ENCODE results near the gene IL7R.
"Not testable (repeated sequence)": the region's sequence is repeated elsewhere in the genome, so short reads cannot be mapped to it uniquely, and the experiment has no call there.

IL7R gene

DNA sequence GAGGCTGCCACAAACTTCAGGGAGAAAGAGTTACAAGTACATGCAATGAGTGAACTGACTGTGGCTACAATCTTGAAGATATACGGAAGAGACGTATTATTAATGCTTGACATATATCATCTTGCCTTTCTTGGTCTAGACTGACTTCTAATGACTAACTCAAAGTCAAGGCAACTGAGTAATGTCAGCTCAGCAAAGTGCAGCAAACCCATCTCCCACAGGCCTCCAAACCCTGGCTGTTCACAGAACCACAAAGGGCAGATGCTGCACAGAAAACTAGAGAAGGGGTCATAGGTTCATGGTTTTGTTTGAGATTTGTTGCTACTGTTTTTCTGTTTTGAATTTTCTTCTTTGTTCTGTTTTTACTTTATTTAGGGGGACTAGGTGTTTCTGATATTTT, 21.0 kb downstream of the IL7R start:
- DNase-seq: no peak

DNA sequence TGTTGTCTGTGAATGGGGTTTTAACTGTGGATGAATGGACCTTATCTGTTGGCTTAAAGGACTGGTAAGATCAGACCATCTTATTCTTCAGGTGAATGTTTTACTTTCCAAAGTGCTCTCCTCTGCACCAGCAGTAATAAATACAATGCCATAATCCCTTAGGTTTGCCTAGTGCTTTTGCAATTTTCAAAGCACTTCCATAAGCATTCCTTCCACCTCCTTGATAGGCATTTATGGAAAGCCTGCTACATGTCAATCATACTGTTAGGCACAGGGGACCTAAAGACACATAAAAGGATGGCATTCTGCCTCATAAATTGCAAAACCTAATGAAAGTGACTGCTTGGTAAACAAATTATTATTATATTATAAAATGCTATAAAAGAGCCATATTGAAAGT, 21.4 kb downstream of the IL7R start:
- DNase-seq: no peak

DNA sequence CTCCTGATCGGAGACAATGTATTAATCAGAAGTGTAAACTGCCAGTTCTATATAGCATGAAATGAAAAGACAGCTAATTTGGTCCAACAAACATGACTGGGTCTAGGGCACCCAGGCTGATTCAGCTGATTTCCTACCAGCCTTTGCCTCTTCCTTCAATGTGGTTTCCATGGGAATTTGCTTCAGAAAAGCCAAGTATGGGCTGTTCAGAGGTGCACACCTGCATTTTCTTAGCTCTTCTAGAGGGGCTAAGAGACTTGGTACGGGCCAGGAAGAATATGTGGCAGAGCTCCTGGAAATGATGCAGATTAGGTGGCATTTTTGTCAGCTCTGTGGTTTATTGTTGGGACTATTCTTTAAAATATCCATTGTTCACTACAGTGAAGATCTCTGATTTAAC, 22.4 kb downstream of the IL7R start:
- DNase-seq: no peak

GRCh38 chr5:35879649-35880048, 23.0 kb downstream of the IL7R start:
- no peak for DNase-seq

DNA sequence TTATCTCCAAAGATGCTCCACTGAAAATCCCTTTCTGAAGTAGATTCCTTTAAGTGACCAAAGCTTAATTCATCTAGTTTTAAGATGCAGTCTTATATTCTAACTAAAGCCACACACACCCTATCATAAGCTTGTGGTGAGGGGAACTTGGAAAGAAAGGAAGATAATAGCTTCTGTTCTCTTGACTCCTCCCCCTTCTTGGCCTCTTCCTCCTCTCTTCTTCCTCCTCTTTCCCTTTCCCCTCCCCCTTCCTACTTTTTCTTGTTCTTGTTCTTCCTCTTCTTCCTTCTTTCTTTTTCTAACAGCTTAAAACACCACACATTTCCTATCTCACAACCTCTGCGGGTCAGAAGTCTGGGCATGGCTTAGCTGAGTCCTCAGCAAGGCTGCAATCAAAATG, 23.5 kb downstream of the IL7R start:
- no peak for DNase-seq

- DNase-seq: no peak
Observed at GRCh38 chr5:35881758-35882157, 25.1 kb downstream of the IL7R start.

GRCh38 chr5:35884191-35884769, 27.6 kb downstream of the IL7R start:
- peak; percentile 96 for DNase-seq

GRCh38 chr5:35884773-35885172, 28.1 kb downstream of the IL7R start:
- no peak for DNase-seq

- DNase-seq: no peak
Observed at GRCh38 chr5:35886381-35886780, 29.7 kb downstream of the IL7R start.

GRCh38 chr5:35887321-35888100, 30.8 kb downstream of the IL7R start:
- DNase-seq: no peak

- DNase-seq: no peak
Observed at GRCh38 chr5:35890021-35891020, 33.6 kb downstream of the IL7R start.

- DNase-seq: not testable (repeated sequence)
Observed at GRCh38 chr5:35892799-35893198, 36.1 kb downstream of the IL7R start.

- DNase-seq: no peak
Observed at GRCh38 chr5:35894131-35894530, 37.4 kb downstream of the IL7R start.

GRCh38 chr5:35898952-35899660, 42.4 kb downstream of the IL7R start:
- peak; percentile 35 for DNase-seq

- no peak for DNase-seq
Observed at GRCh38 chr5:35899800-35900199, 43.1 kb downstream of the IL7R start.

- no peak for DNase-seq
Observed at GRCh38 chr5:35900972-35901695, 44.4 kb downstream of the IL7R start.

DNA sequence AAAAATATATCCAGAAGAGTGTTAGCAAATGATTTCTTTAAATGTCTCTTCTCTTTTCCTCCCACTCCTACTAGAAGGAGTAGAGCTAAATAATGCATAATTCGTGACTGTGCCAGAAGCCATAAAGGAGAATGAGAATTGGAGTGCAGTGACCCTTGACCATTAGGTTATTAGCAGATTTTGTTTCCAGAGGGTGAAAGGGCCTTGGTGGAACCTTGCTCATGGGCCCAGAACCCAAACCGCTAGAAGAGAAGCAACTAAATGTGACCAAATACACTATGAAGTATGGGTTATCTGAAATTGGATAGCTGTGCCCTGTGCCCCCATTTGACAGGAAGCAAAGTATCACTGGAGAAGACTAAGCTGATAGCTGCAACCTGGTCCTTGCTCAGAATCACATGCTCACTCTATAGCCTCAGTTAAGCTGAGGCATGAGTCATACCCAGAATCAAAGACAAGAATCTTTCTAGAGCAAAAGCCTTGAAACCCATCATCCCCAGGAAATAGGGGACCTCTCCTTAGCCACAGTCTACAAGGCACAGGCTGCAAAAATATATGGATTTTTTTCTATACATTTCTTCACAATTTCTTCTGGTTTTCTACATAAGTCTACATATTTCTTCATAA, 45.5 kb downstream of the IL7R start:
- DNase-seq: peak; percentile 35

DNA sequence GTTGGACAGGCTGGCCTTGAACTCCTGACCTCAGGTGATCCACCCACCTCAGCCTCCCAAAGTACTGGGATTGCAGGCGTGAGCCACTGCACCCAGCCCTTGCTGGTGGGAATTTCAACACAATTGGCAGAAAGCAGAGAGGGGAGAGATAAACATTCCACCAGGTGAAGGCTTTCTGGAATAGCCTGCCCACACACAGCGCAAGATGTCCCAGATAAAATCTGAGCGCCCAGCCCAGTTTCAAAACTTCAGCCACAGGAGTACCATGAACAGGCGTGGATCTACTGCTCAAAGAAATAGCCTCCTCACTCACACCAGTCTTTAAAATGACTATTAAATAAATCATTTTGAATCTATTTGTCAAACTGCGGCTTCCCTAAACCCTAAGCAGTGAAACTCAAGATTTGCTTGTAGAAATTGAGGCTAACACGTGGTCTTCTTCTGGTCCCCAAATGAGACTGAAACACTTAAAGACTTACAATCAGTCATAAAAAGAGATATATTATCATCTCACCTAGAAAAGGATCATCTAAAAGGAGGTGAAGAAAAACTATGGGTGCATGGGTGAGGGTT, 47.0 kb downstream of the IL7R start:
- no peak for DNase-seq

DNA sequence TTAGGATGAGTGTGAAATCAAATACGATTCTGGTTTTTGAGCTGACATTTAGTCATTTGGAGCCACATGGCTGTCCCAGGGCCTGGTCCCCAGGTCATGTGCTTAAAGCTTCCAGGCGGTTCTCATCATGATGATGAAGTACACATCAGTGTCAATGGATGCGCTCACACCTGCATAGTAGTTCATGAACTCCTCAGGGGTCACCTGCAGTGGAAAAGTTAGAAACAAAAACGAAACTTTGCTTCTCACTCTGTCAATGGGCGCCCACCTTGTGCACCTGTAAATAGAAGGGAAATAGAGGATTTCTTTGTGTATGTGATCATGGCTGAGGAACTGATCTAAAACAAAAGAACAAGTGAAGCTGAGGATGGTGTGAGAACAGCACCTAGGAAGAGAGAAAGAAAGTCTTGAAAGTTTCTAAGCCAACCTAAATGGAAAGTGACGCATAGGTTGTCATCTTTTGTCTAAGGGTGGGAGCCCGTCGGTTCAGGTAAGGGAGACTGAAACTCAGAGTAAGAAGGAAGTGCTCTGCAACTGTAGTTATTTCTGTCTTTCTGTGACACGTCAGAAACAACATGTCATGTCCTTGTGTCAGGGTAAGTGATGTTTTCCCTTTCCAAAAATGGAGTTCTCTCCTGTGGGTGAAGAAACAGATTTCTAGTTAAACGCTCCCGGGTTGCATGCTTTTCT, 47.9 kb downstream of the IL7R start:
- no peak for DNase-seq

DNA sequence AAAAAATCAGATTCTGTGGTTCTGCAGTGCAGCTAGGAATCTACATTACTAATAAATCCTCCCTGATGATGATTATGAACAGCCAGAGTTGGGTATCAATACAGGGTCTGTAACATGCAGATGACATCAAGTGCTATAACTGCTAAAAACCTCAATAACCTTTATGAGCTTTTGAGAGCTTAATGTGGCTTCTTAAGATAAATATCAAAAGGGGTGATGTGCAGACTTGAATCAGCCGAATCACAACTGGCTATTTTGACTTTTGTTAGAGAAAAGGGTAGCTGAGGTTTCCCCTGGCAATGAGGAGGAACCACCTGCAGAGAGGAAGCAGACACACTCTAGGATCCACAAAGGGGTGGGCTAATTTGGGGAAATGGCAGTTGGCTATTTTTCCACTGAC, 51.5 kb downstream of the IL7R start:
- peak; percentile 65 for DNase-seq
